ENCODE measurements around the gene MYLK3.
"Not testable (repeated sequence)": the region's sequence is repeated elsewhere in the genome, so short reads cannot be mapped to it uniquely, and the experiment has no call there.

Gene MYLK3

DNA sequence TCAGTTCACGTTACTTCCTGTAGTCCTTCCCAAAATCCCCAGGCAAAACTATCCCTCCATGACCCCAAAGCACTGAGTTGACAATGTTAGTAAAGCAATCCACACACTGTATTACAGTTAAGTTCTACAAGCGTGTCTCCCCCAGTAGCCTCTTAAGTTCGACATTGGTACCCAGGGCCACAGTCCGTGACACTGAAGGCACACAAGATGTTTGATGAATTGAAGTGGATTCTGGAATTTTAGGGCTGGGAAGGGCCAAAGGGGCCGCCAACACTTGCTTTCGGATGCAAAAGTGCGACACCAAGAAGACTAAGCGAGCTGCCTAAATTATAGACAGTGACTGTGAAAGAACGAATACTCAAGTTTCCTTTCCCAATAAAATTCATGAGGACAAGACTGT, 60.7 kb downstream of the MYLK3 start:
- DNase-seq, result no peak
- no peaks in the 10 kb centered on the region for H3K36me3 ChIP-seq (replicated peaks)
- TF ChIP-seq, protein P1, sequence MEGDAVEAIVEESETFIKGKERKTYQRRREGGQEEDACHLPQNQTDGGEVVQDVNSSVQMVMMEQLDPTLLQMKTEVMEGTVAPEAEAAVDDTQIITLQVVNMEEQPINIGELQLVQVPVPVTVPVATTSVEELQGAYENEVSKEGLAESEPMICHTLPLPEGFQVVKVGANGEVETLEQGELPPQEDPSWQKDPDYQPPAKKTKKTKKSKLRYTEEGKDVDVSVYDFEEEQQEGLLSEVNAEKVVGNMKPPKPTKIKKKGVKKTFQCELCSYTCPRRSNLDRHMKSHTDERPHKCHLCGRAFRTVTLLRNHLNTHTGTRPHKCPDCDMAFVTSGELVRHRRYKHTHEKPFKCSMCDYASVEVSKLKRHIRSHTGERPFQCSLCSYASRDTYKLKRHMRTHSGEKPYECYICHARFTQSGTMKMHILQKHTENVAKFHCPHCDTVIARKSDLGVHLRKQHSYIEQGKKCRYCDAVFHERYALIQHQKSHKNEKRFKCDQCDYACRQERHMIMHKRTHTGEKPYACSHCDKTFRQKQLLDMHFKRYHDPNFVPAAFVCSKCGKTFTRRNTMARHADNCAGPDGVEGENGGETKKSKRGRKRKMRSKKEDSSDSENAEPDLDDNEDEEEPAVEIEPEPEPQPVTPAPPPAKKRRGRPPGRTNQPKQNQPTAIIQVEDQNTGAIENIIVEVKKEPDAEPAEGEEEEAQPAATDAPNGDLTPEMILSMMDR (IDR thresholded peaks at IDR 0.05; ENCODE audit: low read depth, low read length, missing control alignments), result no peak
- peak overlapping the region; percentile 94 for H3K4me3 ChIP-seq (ENCODE audit: low read depth, low read length)
- H3K27me3 ChIP-seq (replicated peaks), result no peaks in the 10 kb centered on the region
- H3K27ac ChIP-seq, result no peak overlapping the region
- in situ Hi-C loops (cut with HindIII; ENCODE audit: low pct_ligation_motif_present, low sequenced_read_pairs), result no loop called here

DNA sequence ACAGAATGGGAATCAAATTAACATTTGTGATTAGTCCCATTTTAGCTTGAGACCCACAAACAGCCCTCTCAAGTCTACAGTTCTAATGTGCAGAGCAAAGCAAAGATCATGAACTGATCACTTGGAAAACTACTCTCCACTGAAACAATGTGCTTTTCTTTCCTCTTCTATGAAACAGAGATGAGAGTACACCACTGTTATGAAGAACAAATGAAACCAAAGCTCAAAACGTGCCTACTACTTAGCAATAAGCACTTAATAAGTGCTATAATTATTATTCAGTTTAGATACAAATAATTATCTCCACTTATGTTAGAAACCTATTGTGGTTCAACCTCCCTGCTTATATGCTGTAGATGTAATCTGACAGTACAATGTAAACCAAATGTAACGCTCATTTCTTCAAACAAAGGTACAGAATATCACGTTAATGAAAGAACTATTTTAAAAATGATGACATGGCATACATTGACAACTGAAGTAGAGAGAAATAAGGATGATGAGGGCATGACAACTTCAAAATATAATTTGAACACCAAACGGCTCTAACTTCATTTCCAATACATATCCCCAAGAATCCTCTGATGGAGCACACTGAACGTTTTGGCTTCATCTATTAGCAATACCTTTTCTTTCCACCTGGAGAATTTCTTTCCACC, 61.2 kb downstream of the MYLK3 start:
- no peak overlapping the region for H3K27ac ChIP-seq
- H3K4me3 ChIP-seq (ENCODE audit: low read depth, low read length), result no peak overlapping the region
- in situ Hi-C loops (cut with HindIII; ENCODE audit: low pct_ligation_motif_present, low sequenced_read_pairs), result no loop called here

DNA sequence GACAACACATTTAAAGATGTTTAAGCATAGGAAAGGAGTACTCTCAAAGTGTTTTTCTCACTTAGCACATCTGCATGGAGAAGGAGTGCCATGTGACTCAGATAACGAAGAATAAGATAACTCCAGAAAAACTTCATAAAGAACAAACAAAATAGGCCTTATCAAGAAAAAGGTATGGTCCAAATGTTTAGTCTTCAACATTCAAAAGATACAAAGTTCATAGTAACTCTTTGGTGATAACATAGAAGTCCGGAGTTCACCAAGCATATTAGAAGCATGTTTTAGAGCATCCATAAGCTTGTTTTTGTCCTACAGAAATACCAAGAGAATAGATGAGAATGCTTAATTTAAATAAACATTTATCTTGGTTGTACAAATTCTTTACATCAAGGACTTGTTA, 66.3 kb downstream of the MYLK3 start:
- H3K27ac ChIP-seq; DNase-seq; H3K4me3 ChIP-seq (ENCODE audit: low read depth, low read length); in situ Hi-C loops (cut with HindIII; ENCODE audit: low pct_ligation_motif_present, low sequenced_read_pairs); H3K27me3 ChIP-seq (replicated peaks): not testable (repeated sequence)
- H3K36me3 ChIP-seq (replicated peaks), result peaks cover 12% of the 10 kb centered on the region

More for the DNA sequence above, 61.2 kb downstream of the MYLK3 start:
- no peaks in the 10 kb centered on the region for H3K36me3 ChIP-seq (replicated peaks)
- TF ChIP-seq, protein P1 (IDR thresholded peaks at IDR 0.05; ENCODE audit: low read depth, low read length, missing control alignments), result no peak
- DNase-seq, result no peak
- H3K27me3 ChIP-seq (replicated peaks), result no peaks in the 10 kb centered on the region

DNA sequence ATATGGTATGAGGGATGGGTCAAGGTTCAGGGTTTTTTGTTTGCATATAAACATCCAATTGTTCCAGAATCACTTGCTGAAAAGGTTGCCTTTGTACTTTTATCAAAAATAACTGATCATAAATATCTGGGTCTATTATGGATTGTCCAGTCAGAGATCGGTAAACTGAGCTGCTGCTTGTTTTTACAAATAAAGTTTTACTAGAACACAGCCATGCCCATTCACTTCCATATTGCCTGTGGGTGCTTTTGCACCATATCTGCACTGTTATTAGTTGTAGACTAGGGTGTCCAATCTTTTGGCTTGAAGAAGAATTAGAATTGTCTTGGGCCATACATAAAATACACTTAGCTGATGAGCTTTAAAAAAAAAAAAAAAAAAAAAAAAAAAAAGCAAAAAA, 70.2 kb downstream of the MYLK3 start:
- H3K4me3 ChIP-seq (ENCODE audit: low read depth, low read length); H3K27me3 ChIP-seq (replicated peaks); in situ Hi-C loops (cut with HindIII; ENCODE audit: low pct_ligation_motif_present, low sequenced_read_pairs); DNase-seq; H3K27ac ChIP-seq: not testable (repeated sequence)
- H3K36me3 ChIP-seq (replicated peaks), result peaks cover 28% of the 10 kb centered on the region

DNA sequence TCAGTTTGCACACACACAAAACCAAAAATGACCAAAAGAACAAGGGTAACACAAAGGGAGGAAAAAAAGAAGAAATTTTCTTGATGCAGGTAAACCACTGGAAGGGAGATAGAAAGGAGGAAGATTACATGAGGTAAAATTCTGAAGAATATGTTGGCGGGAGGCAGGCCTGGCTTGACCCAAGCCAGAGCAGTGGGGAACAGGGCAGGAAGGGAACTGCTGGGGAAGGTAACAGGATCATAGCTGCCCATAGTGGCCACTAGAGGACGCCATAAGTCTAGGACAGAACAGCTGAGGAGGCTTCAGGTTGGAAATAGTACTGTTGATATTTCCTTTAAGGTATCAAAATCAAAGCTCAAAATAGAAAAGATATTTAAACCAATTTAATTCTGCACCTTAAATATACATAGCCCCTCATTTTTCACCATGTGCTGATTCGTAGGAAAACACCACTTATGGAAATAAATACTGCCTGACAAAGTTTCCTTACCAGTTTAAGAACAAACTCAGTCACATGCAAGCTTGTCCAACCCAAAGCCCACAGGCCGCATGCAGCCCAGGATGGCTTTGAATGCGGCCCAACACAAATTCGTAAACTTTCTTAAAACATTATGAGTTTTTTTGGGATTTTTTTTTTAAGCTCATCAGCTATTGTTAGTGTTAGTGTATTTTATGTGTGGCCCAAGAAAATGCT, 74.7 kb downstream of the MYLK3 start:
- in situ Hi-C loops (cut with HindIII; ENCODE audit: low pct_ligation_motif_present, low sequenced_read_pairs), result no loop called here
- Histone ChIP-seq H3K27me3 (replicated peaks) (no peaks in the 10 kb centered on the region), H3K36me3 (replicated peaks) (peaks cover 35% of the 10 kb centered on the region), H3K27ac (no peak overlapping the region), H3K4me3 (ENCODE audit: low read depth, low read length) (no peak overlapping the region)
- TF ChIP-seq, protein P1 (IDR thresholded peaks at IDR 0.05; ENCODE audit: low read depth, low read length, missing control alignments), result peak; percentile 97
- DNase-seq, result peak; percentile 57

DNA sequence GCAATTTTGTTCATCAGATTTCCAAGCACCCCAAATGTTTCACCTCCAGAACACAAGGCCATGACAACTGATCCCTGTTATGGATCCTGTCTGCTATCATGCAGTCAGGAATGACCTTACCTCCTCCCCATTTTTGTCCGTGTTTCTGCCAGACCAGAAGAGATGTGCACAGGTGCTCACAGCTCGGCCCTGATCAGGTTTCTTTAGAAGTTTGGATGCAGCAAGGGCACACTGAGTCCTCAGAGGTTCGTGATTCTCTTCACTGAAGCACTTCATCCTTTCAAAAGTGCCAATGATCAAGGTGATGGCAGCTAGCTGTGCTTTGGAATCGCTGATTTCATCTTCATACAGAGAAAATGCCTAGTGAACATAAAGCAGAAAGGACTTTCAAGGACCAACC, 86.0 kb downstream of the MYLK3 start:
- Histone ChIP-seq H3K36me3 (replicated peaks) (peaks cover 44% of the 10 kb centered on the region), H3K27ac (no peak overlapping the region), H3K27me3 (replicated peaks) (no peaks in the 10 kb centered on the region), H3K4me3 (ENCODE audit: low read depth, low read length) (no peak overlapping the region)
- TF ChIP-seq, protein P1 (IDR thresholded peaks at IDR 0.05; ENCODE audit: low read depth, low read length, missing control alignments), result no peak
- in situ Hi-C loops (cut with HindIII; ENCODE audit: low pct_ligation_motif_present, low sequenced_read_pairs), result no loop called here
- DNase-seq, result no peak

Measured in brain microvascular endothelial cell (primary cell).